Lung (tissue), 12 donors: ENCODE data around the gene DTNBP1. TPM values are rescaled to one million over a fixed set of nuclear protein-coding genes. Genes with fewer than 3 reads are reported as not detected.

ENCODE experiments used
- ATAC-seq: fragments of 200-7000 bp; cut with Tn5 transposase; one replicate; pipeline ENCODE4 v1.9.1; 2020; ENCODE audit warnings: moderate number of reproducible peaks; ENCODE audit not compliant: insufficient read depth, low FRiP score
- DNase-seq, 3 donors: peaks; one replicate each; pipeline ENCODE4 v3.0.0-alpha.2; 2013 to 2017
- H3K27ac ChIP-seq, 2 donors: one replicate each; pipeline ENCODE4 v1.5.1; 2013; ENCODE audit warnings: mild to moderate bottlenecking in 2 of 2, moderate library complexity in 2 of 2, control low read depth in 1 of 2, inconsistent platforms in 1 of 2, low read depth in 1 of 2, low read length in 1 of 2
- H3K27me3 ChIP-seq, 3 donors: one replicate each; pipeline ENCODE4 v1.5.1; 2013; ENCODE audit warnings: low read length in 2 of 3; ENCODE audit not compliant: control insufficient read depth in 3 of 3, insufficient read depth in 3 of 3
- H3K36me3 ChIP-seq, 4 donors: one replicate each; pipeline ENCODE4 v1.5.1; 2013; ENCODE audit warnings: low read length in 4 of 4, mild to moderate bottlenecking in 1 of 4, moderate library complexity in 1 of 4; ENCODE audit not compliant: control insufficient read depth in 4 of 4, insufficient read depth in 4 of 4
- H3K4me1 ChIP-seq, 5 donors: one replicate each; pipeline ENCODE4 v1.5.1; 2013; ENCODE audit warnings: low read length in 5 of 5, mild to moderate bottlenecking in 2 of 5, moderate library complexity in 1 of 5; ENCODE audit not compliant: control insufficient read depth in 5 of 5, insufficient read depth in 5 of 5
- H3K4me3 ChIP-seq: one replicate; pipeline ENCODE4 v1.5.1; 2013; ENCODE audit warnings: mild to moderate bottlenecking, control low read depth, moderate library complexity
- H3K9ac ChIP-seq, 2 donors: one replicate each; pipeline ENCODE4 v1.5.1; 2013; ENCODE audit warnings: low read length in 2 of 2, control low read depth in 1 of 2; ENCODE audit not compliant: insufficient read depth in 1 of 2
- H3K9me3 ChIP-seq, 4 donors: one replicate each; pipeline ENCODE4 v1.5.1; 2013; ENCODE audit warnings: low read length in 3 of 4, mild to moderate bottlenecking in 1 of 4, moderate library complexity in 1 of 4; ENCODE audit not compliant: control insufficient read depth in 4 of 4, insufficient read depth in 3 of 4
- WGBS, 2 donors: extraction: QIAGEN DNeasy Blood & Tissue Kit; methylation state at CpG; one replicate each; pipeline ENCODE4 v1.1.7; 2013; 5-methylcytosine and 5-hydroxymethylcytosine counted together
- polyA plus RNA-seq, 2 donors: library from polyadenylated mRNA; stranded (reverse); fragments of 200-250 nt; gene quantifications; one replicate each; pipeline ENCODE4 v1.2.1, GENCODE V29; 2013
- total RNA-seq, 2 donors: library from RNA; depleted of rRNA in 1 of 2; stranded (reverse); fragments of >200 nt in 1 of 2; gene quantifications; one replicate each; pipeline ENCODE4 v1.2.1, GENCODE V29; 2014 to 2021
- TF ChIP-seq, protein P1 (sequence below): IDR thresholded peaks from 2 replicates; pipeline ENCODE4 v1.5.1; 2012; ENCODE audit warnings: mild to moderate bottlenecking; ENCODE audit errors: control extremely low read depth, extremely low read depth
- donor health status: control.
- donor health status: control.
- donor health status: Bipolar disorder and iron deficiency.
- donor health status: healthy.
- donor health status: DM: yes; HTN: yes; CAD: no.

Gene DTNBP1
- total and polyA plus RNA-seq, 4 donors: 9.9 to 23.9 (median 20.5) TPM

DNA sequence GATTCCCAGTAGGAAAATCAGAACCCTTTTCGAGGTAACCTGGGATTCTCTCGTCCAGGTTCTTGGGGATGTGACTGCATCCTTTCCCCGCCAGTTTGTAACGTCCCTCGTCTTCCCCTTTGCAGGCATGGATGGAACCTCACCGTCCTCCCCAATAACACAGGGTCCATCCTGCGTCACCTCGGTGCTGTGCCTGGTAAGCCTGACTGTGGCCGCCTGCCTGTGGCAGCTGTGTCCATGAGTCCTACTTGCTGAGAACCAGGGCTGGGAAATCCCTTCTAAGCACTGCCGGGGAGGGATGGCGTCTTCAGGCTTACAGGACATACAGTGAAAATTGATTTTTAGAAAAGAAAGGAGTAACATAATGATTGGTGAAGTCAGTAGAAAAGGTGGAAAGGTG is 155.6 kb downstream of the DTNBP1 start:
- Histone ChIP-seq H3K36me3 (peaks cover 0 to 31% (median 21%) of the 10 kb centered on the region in 4 donors), H3K9me3 (no peaks in the 10 kb centered on the region), H3K27me3 (no peaks in the 10 kb centered on the region), H3K4me3 (no peak overlapping the region), H3K4me1 (peaks cover 7 to 32% (median 9%) of the 10 kb centered on the region in 5 donors), H3K27ac (no peak overlapping the region), H3K9ac (no peak overlapping the region)
- WGBS, 2 donors: 96 to 97% methylated on average over 11 of the region's 11 CpGs
- DNase-seq (no peak), ATAC-seq (no peak)
- TF ChIP-seq, protein P1, sequence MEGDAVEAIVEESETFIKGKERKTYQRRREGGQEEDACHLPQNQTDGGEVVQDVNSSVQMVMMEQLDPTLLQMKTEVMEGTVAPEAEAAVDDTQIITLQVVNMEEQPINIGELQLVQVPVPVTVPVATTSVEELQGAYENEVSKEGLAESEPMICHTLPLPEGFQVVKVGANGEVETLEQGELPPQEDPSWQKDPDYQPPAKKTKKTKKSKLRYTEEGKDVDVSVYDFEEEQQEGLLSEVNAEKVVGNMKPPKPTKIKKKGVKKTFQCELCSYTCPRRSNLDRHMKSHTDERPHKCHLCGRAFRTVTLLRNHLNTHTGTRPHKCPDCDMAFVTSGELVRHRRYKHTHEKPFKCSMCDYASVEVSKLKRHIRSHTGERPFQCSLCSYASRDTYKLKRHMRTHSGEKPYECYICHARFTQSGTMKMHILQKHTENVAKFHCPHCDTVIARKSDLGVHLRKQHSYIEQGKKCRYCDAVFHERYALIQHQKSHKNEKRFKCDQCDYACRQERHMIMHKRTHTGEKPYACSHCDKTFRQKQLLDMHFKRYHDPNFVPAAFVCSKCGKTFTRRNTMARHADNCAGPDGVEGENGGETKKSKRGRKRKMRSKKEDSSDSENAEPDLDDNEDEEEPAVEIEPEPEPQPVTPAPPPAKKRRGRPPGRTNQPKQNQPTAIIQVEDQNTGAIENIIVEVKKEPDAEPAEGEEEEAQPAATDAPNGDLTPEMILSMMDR: no peak

DNA sequence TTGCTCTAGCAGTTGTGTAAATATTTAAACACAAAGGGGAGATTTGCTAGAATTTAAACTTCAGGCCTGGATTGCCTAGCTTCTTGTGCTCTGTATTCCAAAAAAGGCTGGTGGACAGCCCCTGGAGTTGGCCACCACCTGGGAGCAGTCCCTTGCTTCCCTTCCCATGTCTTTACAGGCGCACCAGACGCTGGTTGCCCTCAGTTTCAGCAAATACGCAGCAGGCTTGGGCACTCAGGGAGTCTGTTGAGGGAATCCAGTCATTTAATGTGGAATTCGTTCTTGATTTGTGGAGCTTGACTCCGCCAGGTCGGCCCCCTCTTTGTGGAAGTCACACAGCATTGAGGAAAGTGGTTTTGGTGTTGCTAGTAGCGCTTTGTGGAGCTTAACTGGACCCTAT is 156.8 kb downstream of the DTNBP1 start:
- Histone ChIP-seq H3K4me1 (peaks cover 7 to 42% (median 16%) of the 10 kb centered on the region in 5 donors), H3K27me3 (no peaks in the 10 kb centered on the region), H3K4me3 (no peak overlapping the region), H3K9me3 (no peaks in the 10 kb centered on the region), H3K36me3 (peaks cover 0 to 24% (median 19%) of the 10 kb centered on the region in 4 donors), H3K9ac (no peak overlapping the region), H3K27ac (no peak overlapping the region)
- 96 to 97% methylated on average over 7 of the region's 7 CpGs for WGBS, 2 donors
- DNase-seq (no peak), ATAC-seq (no peak)
- TF ChIP-seq, protein P1: no peak

DNA sequence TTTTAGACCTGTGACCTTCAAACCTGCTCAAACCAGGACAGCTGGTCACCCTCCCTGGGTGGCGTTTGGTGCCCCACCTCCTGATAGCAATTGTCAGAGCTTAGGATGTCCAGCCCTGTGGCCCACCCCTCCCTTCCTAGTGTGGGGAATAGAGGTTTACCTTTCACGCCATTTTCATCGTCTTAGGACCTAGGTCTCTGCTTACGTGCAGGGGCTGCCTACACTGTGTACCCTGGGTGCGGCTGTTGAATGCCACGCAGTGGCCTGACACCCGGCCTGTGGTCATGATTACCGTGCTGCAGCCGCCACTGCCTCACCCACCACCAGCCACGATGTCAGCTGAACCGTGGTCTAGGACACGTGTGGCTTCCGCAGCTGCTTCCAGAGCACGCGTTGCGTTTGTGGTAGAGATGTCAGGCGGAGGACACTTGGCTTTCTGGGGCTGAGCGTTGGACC is 157.3 kb downstream of the DTNBP1 start:
- 72 to 84% methylated on average over 18 of the region's 18 CpGs for WGBS, 2 donors
- H3K4me1 ChIP-seq: peaks cover 7 to 42% (median 16%) of the 10 kb centered on the region in 5 donors
- H3K27me3 ChIP-seq: no peaks in the 10 kb centered on the region
- H3K4me3 ChIP-seq: no peak overlapping the region
- TF ChIP-seq, protein P1: no peak
- no peak for DNase-seq
- no peak overlapping the region for H3K9ac ChIP-seq
- peak overlapping the region; percentile 7 to 60 for H3K27ac ChIP-seq
- ATAC-seq: no peak
- no peaks in the 10 kb centered on the region for H3K9me3 ChIP-seq
- peaks cover 0 to 26% (median 18%) of the 10 kb centered on the region in 4 donors for H3K36me3 ChIP-seq
